HepG2 (cell line): ENCODE data around the gene CCL19. TPM values are rescaled to one million over a fixed set of nuclear protein-coding genes. Genes with fewer than 3 reads are reported as not detected.

Source experiments
- AHR ChIP-seq: IDR thresholded peaks from 2 replicates; pipeline ENCODE4 v1.6.1; 2018; ENCODE audit warnings: missing genetic modification reagents, missing compliant biosample characterization
- ARNTL ChIP-seq: sonication (generic); formaldehyde crosslinking; IDR thresholded peaks from 2 replicates; pipeline ENCODE4 v1.4.0; 2020; ENCODE audit warnings: mild to moderate bottlenecking, missing genetic modification reagents
- DNMT3B ChIP-seq: conservative IDR thresholded peaks from 2 replicates; pipeline ENCODE4 v1.6.1; 2016; ENCODE audit warnings: missing biosample characterization, control low read depth
- ELF3 ChIP-seq: IDR thresholded peaks from 2 replicates; pipeline ENCODE4 v1.6.1; 2016; ENCODE audit warnings: missing genetic modification reagents, missing compliant biosample characterization
- FOXA3 ChIP-seq: IDR thresholded peaks from 2 replicates; pipeline ENCODE4 v1.6.1; 2016; ENCODE audit warnings: missing genetic modification reagents, missing compliant biosample characterization
- FOXK2 ChIP-seq: fragments of 450-650 bp; IDR thresholded peaks from 2 replicates; pipeline ENCODE4 v1.6.1; 2016
- HOXA5 ChIP-seq: sonication (generic); formaldehyde crosslinking; IDR thresholded peaks from 2 replicates; pipeline ENCODE4 v1.4.0; 2020; ENCODE audit warnings: missing genetic modification reagents
- KAT8 ChIP-seq: IDR thresholded peaks from 2 replicates; pipeline ENCODE4 v1.6.1; 2016; ENCODE audit warnings: missing genetic modification reagents, missing compliant biosample characterization
- KDM5B ChIP-seq: sonication (generic); formaldehyde crosslinking; IDR thresholded peaks from 2 replicates; pipeline ENCODE4 v1.4.0; 2020; ENCODE audit warnings: missing genetic modification reagents, mild to moderate bottlenecking, borderline replicate concordance
- LCORL ChIP-seq, 2 experiments: fragments of 450-650 bp in 1 of 2; sonication (generic) in 1 of 2; formaldehyde crosslinking in 1 of 2; IDR thresholded peaks; 2 replicates each; pipeline versions ENCODE4 v1.5.0 to v1.6.1; 2017 to 2020; ENCODE audit warnings: antibody characterized with exemption in 1 of 2, missing genetic modification reagents in 1 of 2
- MAFG ChIP-seq: sonication (generic); formaldehyde crosslinking; IDR thresholded peaks from 2 replicates; pipeline ENCODE4 v1.5.1; 2020; ENCODE audit warnings: mild to moderate bottlenecking, missing genetic modification reagents
- NONO ChIP-seq, 2 experiments: fragments of 450-650 bp in 1 of 2; sonication (generic) in 1 of 2; formaldehyde crosslinking in 1 of 2; IDR thresholded peaks in 1 of 2; conservative IDR thresholded peaks in 1 of 2; 2 replicates each; pipeline versions ENCODE4 v1.6.1 to v1.8.0; 2017 to 2022; ENCODE audit warnings: mild to moderate bottlenecking in 1 of 2, missing genetic modification reagents in 1 of 2, moderate library complexity in 1 of 2
- PAF1 ChIP-seq: IDR thresholded peaks from 2 replicates; pipeline ENCODE4 v1.6.1; 2016; ENCODE audit warnings: missing genetic modification reagents, missing compliant biosample characterization
- POLR2AphosphoS5 ChIP-seq: IDR thresholded peaks from 2 replicates; pipeline ENCODE4 v1.6.1; 2012; ENCODE audit warnings: low read depth, low read length
- PPARG ChIP-seq: conservative IDR thresholded peaks from 2 replicates; pipeline ENCODE4 v1.6.1; 2016; ENCODE audit warnings: missing biosample characterization, missing genetic modification reagents
- RXRB ChIP-seq: IDR thresholded peaks from 2 replicates; pipeline ENCODE4 v1.6.1; 2016; ENCODE audit warnings: borderline replicate concordance, missing genetic modification reagents, missing compliant biosample characterization
- SKI ChIP-seq: fragments of 450-650 bp; IDR thresholded peaks from one replicate; pipeline ENCODE4 v1.6.1; 2018; ENCODE audit warnings: mild to moderate bottlenecking; ENCODE audit not compliant: partially characterized antibody
- SP140L ChIP-seq: sonication (generic); formaldehyde crosslinking; IDR thresholded peaks from 2 replicates; pipeline ENCODE4 v1.4.0; 2020; ENCODE audit warnings: missing genetic modification reagents, borderline replicate concordance
- SRY ChIP-seq: sonication (generic); formaldehyde crosslinking; IDR thresholded peaks from 2 replicates; pipeline ENCODE4 v1.8.0; 2022; ENCODE audit warnings: mild to moderate bottlenecking, missing genetic modification reagents
- TBX2 ChIP-seq: sonication (generic); formaldehyde crosslinking; IDR thresholded peaks from 2 replicates; pipeline ENCODE4 v1.5.0; 2020; ENCODE audit warnings: missing genetic modification reagents, mild to moderate bottlenecking, borderline replicate concordance
- TERF1 ChIP-seq: sonication (generic); formaldehyde crosslinking; IDR thresholded peaks from 2 replicates; pipeline ENCODE4 v1.8.0; 2022; ENCODE audit warnings: mild to moderate bottlenecking, missing genetic modification reagents, moderate library complexity
- WIZ ChIP-seq: sonication (generic); formaldehyde crosslinking; IDR thresholded peaks from 2 replicates; pipeline ENCODE4 v1.5.1; 2020; ENCODE audit warnings: mild to moderate bottlenecking, missing genetic modification reagents
- ZBTB49 ChIP-seq: sonication (generic); formaldehyde crosslinking; IDR thresholded peaks from 2 replicates; pipeline ENCODE4 v1.4.0; 2020; ENCODE audit warnings: missing genetic modification reagents, borderline replicate concordance
- ZMYM2 ChIP-seq: sonication (generic); formaldehyde crosslinking; IDR thresholded peaks from 2 replicates; pipeline ENCODE4 v1.8.0; 2022; ENCODE audit warnings: mild to moderate bottlenecking, missing genetic modification reagents
- ZNF235 ChIP-seq: sonication (generic); formaldehyde crosslinking; IDR thresholded peaks from 2 replicates; pipeline ENCODE4 v1.8.1; 2023; ENCODE audit warnings: mild to moderate bottlenecking, missing genetic modification reagents, borderline replicate concordance
- ZNF24 ChIP-seq: fragments of 450-650 bp; IDR thresholded peaks from 2 replicates; pipeline ENCODE4 v1.6.1; 2017; ENCODE audit warnings: antibody characterized with exemption, mild to moderate bottlenecking
- ZNF432 ChIP-seq: sonication (generic); formaldehyde crosslinking; IDR thresholded peaks from 2 replicates; pipeline ENCODE4 v1.5.0; 2020; ENCODE audit warnings: missing genetic modification reagents, mild to moderate bottlenecking, borderline replicate concordance
- ZNF44 ChIP-seq: sonication (generic); formaldehyde crosslinking; IDR thresholded peaks from 2 replicates; pipeline ENCODE4 v1.5.1; 2020; ENCODE audit warnings: mild to moderate bottlenecking, missing genetic modification reagents
- ZNF496 ChIP-seq: sonication (generic); formaldehyde crosslinking; IDR thresholded peaks from 2 replicates; pipeline ENCODE4 v1.8.1; 2023; ENCODE audit warnings: mild to moderate bottlenecking, moderate library complexity, missing genetic modification reagents; ENCODE audit not compliant: insufficient replicate concordance
- ZNF678 ChIP-seq: sonication (generic); formaldehyde crosslinking; IDR thresholded peaks from 2 replicates; pipeline ENCODE4 v1.4.0; 2020; ENCODE audit warnings: mild to moderate bottlenecking, missing genetic modification reagents
- polyA plus RNA-seq, 8 experiments: library from polyadenylated mRNA; depleted of rRNA in 3 of 8; stranded (reverse) in 7 of 8; unstranded in 1 of 8; fragments of >200 nt; fragmentation: Illumina TruSeq in 4 of 8; extraction: Trizol in 4 of 8; gene quantifications; 2 replicates each; pipeline versions ENCODE4 v1.2.1 to v1.2.3, GENCODE V29; 2011 to 2016; ENCODE audit warnings: low read depth in 4 of 8, missing spikeins in 1 of 8, mixed read lengths in 1 of 8; ENCODE audit not compliant: insufficient read depth in 1 of 8
- total RNA-seq, 5 experiments: library from RNA; depleted of rRNA; stranded (reverse); fragments of >200 nt; fragmentation: Illumina TruSeq; extraction: Trizol; gene quantifications; 2 replicates each; pipeline ENCODE4 v1.2.3, GENCODE V29; 2016; ENCODE audit warnings: low read depth in 1 of 5

CCL19 gene
- total and polyA plus RNA-seq, 2 of the 13 experiments (the other 11 are each of a cell fraction or from before 2014, with no cell fraction given), result not detected

- TF ChIP-seq PAF1 (CRISPR knock-in tag) (no peak), ZNF496 (no peak), FOXA3 (CRISPR knock-in tag) (peak; percentile 81), AHR (CRISPR knock-in tag) (no peak), HOXA5 (no peak), ELF3 (CRISPR knock-in tag) (peak; percentile 41; the same call in 1 of the 2 replicates), KAT8 (CRISPR knock-in tag) (peak; percentile 39; the same call in 1 of the 2 replicates), ZNF235 (CRISPR knock-in tag) (no peak), ZBTB49 (no peak), ZNF678 (CRISPR knock-in tag) (no peak), SRY (no peak), LCORL (IDR thresholded peaks at IDR 0.05) (no peak), LCORL (CRISPR knock-in tag; IDR thresholded peaks at IDR 0.05) (peak; percentile 91), NONO (IDR thresholded peaks at IDR 0.05) (no peak), NONO (CRISPR knock-in tag; conservative IDR thresholded peaks at IDR 0.05) (peak; percentile 46), ZMYM2 (CRISPR knock-in tag) (no peak), TERF1 (CRISPR knock-in tag) (no peak), PPARG (CRISPR knock-in tag) (peak; percentile 62), KDM5B (CRISPR knock-in tag) (no peak; the same call in 1 of the 2 replicates), MAFG (no peak), ZNF432 (CRISPR knock-in tag) (no peak), RXRB (peak; percentile 73), ARNTL (no peak), WIZ (CRISPR knock-in tag) (0 out of 2 replicates have a peak, but pooled peaks have one; percentile 57), TBX2 (CRISPR knock-in tag) (peak; percentile 41), DNMT3B (CRISPR knock-in tag) (no peak), SP140L (no peak), POLR2AphosphoS5 (no peak), ZNF24 (no peak), ZNF44 (CRISPR knock-in tag) (no peak), SKI (peak; percentile 83), FOXK2 (no peak)
Observed at GRCh38 chr9:34688329-34689115, 2.6 kb downstream of the CCL19 start (continued).
